Measurements from ENCODE around the gene TAS2R1.

The TAS2R1 gene

GRCh38 chr5:9582406-9582805 is 47.7 kb downstream of the TAS2R1 start:
- DNase-seq: no peak

All from eye (tissue), 1 donor.